H1 (cell line): ENCODE data around the gene RAD51B. TPM values are rescaled to one million over a fixed set of nuclear protein-coding genes. Genes with fewer than 3 reads are reported as not detected.

Source experiments
- CTCF ChIA-PET: fragments of 300-600 bp; sonication (Branson Sonifier 250); formaldehyde crosslinking; loops from one replicate; lab custom pipeline; 2021; ENCODE audit not compliant: partially characterized antibody; lab: Charles Lee
- POLR2A ChIA-PET: fragments of 300-600 bp; sonication (Branson Sonifier 250); formaldehyde crosslinking; loops from one replicate; lab custom pipeline; 2021; ENCODE audit warnings: inconsistent platforms; ENCODE audit not compliant: partially characterized antibody; lab: Charles Lee
- DNase-seq, 2 experiments: peaks; one replicate each; pipeline versions ENCODE4 v3.0.0 to v3.0.0-alpha.2; 2010 to 2022; ENCODE audit warnings: low spot score in 2 of 2, low read depth in 1 of 2, mixed read lengths in 1 of 2
- FAIRE-seq: peaks from 2 replicates; lab custom pipeline; 2011; peaks lifted over from hg19 to GRCh38; lab: Jason Lieb, UNC
- H2AFZ ChIP-seq: 2 replicates; pipeline ENCODE4 v1.8.1; 2012; ENCODE audit warnings: low read length, inconsistent platforms
- H2AK5ac ChIP-seq: 2 replicates; pipeline ENCODE4 v1.6.1; 2013; ENCODE audit warnings: low read depth, low read length
- H2BK120ac ChIP-seq: replicated peaks from 2 replicates; pipeline ENCODE3; 2013; ENCODE audit warnings: low read depth, low read length, inconsistent platforms
- H2BK12ac ChIP-seq: 2 replicates; pipeline ENCODE4 v1.6.1; 2013; ENCODE audit warnings: low read depth, low read length
- H2BK15ac ChIP-seq: 2 replicates; pipeline ENCODE4 v1.6.1; 2013; ENCODE audit warnings: low read length
- H2BK20ac ChIP-seq: 2 replicates; pipeline ENCODE4 v1.6.1; 2013; ENCODE audit warnings: low read length
- H2BK5ac ChIP-seq: 2 replicates; pipeline ENCODE4 v1.6.1; 2013; ENCODE audit warnings: low read depth, low read length
- H3K14ac ChIP-seq: 2 replicates; pipeline ENCODE4 v1.6.1; 2013; ENCODE audit warnings: inconsistent platforms; ENCODE audit not compliant: insufficient read length
- H3K18ac ChIP-seq: 2 replicates; pipeline ENCODE4 v1.6.1; 2013; ENCODE audit warnings: low read length; ENCODE audit errors: extremely low read depth
- H3K23ac ChIP-seq: 2 replicates; pipeline ENCODE4 v1.6.1; 2013; ENCODE audit warnings: inconsistent platforms; ENCODE audit not compliant: insufficient read length
- H3K23me2 ChIP-seq: 2 replicates; pipeline ENCODE4 v1.6.1; 2013; ENCODE audit warnings: low read depth, low read length
- H3K27ac ChIP-seq: 2 replicates; pipeline ENCODE4 v1.6.1; 2011; ENCODE audit warnings: low read depth, low read length, inconsistent platforms
- H3K27me3 ChIP-seq, 4 experiments: replicated peaks in 1 of 4; 1 replicate in 1 of 4; 2 replicates in 3 of 4; pipeline versions ENCODE4 v1.6.1 to v1.8.1; 2011 to 2013; ENCODE audit warnings: low read length in 3 of 4, mild to moderate bottlenecking in 3 of 4, inconsistent platforms in 2 of 4, mixed read lengths in 2 of 4, moderate library complexity in 1 of 4; ENCODE audit not compliant: control insufficient read depth in 3 of 4, insufficient read depth in 3 of 4; ENCODE audit errors: extremely low read depth in 1 of 4
- H3K36me3 ChIP-seq, 4 experiments: 2 replicates each; pipeline versions ENCODE4 v1.6.1 to v1.8.1; 2011 to 2013; ENCODE audit warnings: mild to moderate bottlenecking in 4 of 4, low read length in 3 of 4, moderate library complexity in 2 of 4, control low read depth in 1 of 4, inconsistent platforms in 1 of 4; ENCODE audit not compliant: insufficient read depth in 4 of 4, control insufficient read depth in 2 of 4
- H3K4ac ChIP-seq: replicated peaks from 2 replicates; pipeline ENCODE3; 2013; ENCODE audit warnings: low read length, low read depth, mixed read lengths, inconsistent platforms; ENCODE audit not compliant: insufficient read length
- H3K4me1 ChIP-seq, 4 experiments: replicated peaks in 1 of 4; 1 replicate in 1 of 4; 2 replicates in 3 of 4; pipeline versions ENCODE4 v1.6.1 to v1.8.1; 2011 to 2013; ENCODE audit warnings: low read length in 3 of 4, inconsistent platforms in 2 of 4, mixed read lengths in 1 of 4; ENCODE audit not compliant: insufficient read depth in 4 of 4, control insufficient read depth in 3 of 4
- H3K4me2 ChIP-seq, 2 experiments: 2 replicates each; pipeline versions ENCODE4 v1.6.1 to v1.8.1; 2011 to 2013; ENCODE audit warnings: low read depth in 2 of 2, low read length in 2 of 2, control low read depth in 1 of 2, inconsistent platforms in 1 of 2, mild to moderate bottlenecking in 1 of 2; ENCODE audit not compliant: insufficient read depth in 1 of 2
- H3K4me3 ChIP-seq, 4 experiments: fragments of 200-600, 300-600 bp in 1 of 4; sonication (generic), shearing (Covaris generic), sonication (Bioruptor Twin) in 1 of 4; 2 replicates each; pipeline versions ENCODE4 v1.5.1 to v1.8.1; 2011 to 2016; ENCODE audit warnings: low read length in 4 of 4, low read depth in 3 of 4, control low read depth in 2 of 4, inconsistent platforms in 2 of 4, mild to moderate bottlenecking in 2 of 4, mixed read lengths in 1 of 4, moderate library complexity in 1 of 4; ENCODE audit not compliant: insufficient read depth in 2 of 4; ENCODE audit errors: extremely low read depth in 1 of 4
- H3K56ac ChIP-seq: replicated peaks from 2 replicates; pipeline ENCODE3; 2013; ENCODE audit warnings: low read depth, mild to moderate bottlenecking, mixed read lengths, low read length, inconsistent platforms; ENCODE audit not compliant: insufficient read length
- H3K79me1 ChIP-seq: 2 replicates; pipeline ENCODE4 v1.6.1; 2013; ENCODE audit warnings: low read depth, low read length, control low read depth
- H3K79me2 ChIP-seq, 2 experiments: 2 replicates each; pipeline versions ENCODE4 v1.6.1 to v1.8.1; 2012 to 2013; ENCODE audit warnings: low read length in 2 of 2, mild to moderate bottlenecking in 2 of 2, inconsistent platforms in 1 of 2; ENCODE audit not compliant: insufficient read depth in 2 of 2, control insufficient read depth in 1 of 2
- H3K9ac ChIP-seq, 4 experiments: replicated peaks in 1 of 4; 1 replicate in 1 of 4; 2 replicates in 3 of 4; pipeline versions ENCODE4 v1.6.1 to v1.8.1; 2011 to 2013; ENCODE audit warnings: low read depth in 3 of 4, low read length in 3 of 4, control low read depth in 2 of 4, mild to moderate bottlenecking in 2 of 4, moderate library complexity in 2 of 4, inconsistent platforms in 1 of 4; ENCODE audit errors: extremely low read depth in 1 of 4
- H3K9me3 ChIP-seq, 2 experiments: 2 replicates each; pipeline versions ENCODE4 v1.6.1 to v1.8.1; 2012 to 2013; ENCODE audit warnings: mild to moderate bottlenecking in 2 of 2, moderate library complexity in 2 of 2, control low read depth in 1 of 2, inconsistent platforms in 1 of 2, low read depth in 1 of 2, low read length in 1 of 2, mixed read lengths in 1 of 2; ENCODE audit not compliant: insufficient read depth in 2 of 2
- H4K20me1 ChIP-seq, 2 experiments: replicated peaks in 1 of 2; 2 replicates each; pipeline versions ENCODE3 to v1.8.1; 2011 to 2013; ENCODE audit warnings: inconsistent platforms in 2 of 2, low read length in 2 of 2, mild to moderate bottlenecking in 1 of 2; ENCODE audit not compliant: insufficient read depth in 2 of 2, control insufficient read depth in 1 of 2
- H4K5ac ChIP-seq: 2 replicates; pipeline ENCODE4 v1.6.1; 2013; ENCODE audit warnings: low read length, low read depth, mixed read lengths, inconsistent platforms; ENCODE audit not compliant: insufficient read length
- H4K8ac ChIP-seq: 2 replicates; pipeline ENCODE4 v1.8.0; 2013; ENCODE audit warnings: mild to moderate bottlenecking, moderate library complexity, low read length, inconsistent platforms; ENCODE audit not compliant: insufficient read depth; ENCODE audit errors: extremely low read depth
- H4K91ac ChIP-seq: replicated peaks from 2 replicates; pipeline ENCODE3; 2013; ENCODE audit warnings: low read length, mixed read lengths, inconsistent platforms; ENCODE audit not compliant: insufficient read length
- BRCA1 ChIP-seq: IDR thresholded peaks from 2 replicates; pipeline ENCODE4 v1.6.1; 2012; ENCODE audit warnings: low read depth, low read length, improper control_type of control experiment
- CHD1 ChIP-seq: IDR thresholded peaks from 2 replicates; pipeline ENCODE4 v1.6.1; 2012; ENCODE audit warnings: low read depth, low read length, improper control_type of control experiment
- NRF1 ChIP-seq: IDR thresholded peaks from 2 replicates; pipeline ENCODE4 v1.6.1; 2011; ENCODE audit warnings: mild to moderate bottlenecking, low read depth, low read length, improper control_type of control experiment
- POLR2AphosphoS5 ChIP-seq: IDR thresholded peaks from 2 replicates; pipeline ENCODE4 v1.6.1; 2011; ENCODE audit warnings: low read depth, low read length
- RNF2 ChIP-seq: fragments of 200-900, 300-1000 bp; sonication (generic); IDR thresholded peaks from 2 replicates; pipeline ENCODE4 v1.7.1; 2016; ENCODE audit warnings: borderline replicate concordance, low read depth, mild to moderate bottlenecking, antibody characterized with exemption, low read length; ENCODE audit not compliant: poor library complexity, severe bottlenecking; ENCODE audit errors: missing control alignments
- SIN3A ChIP-seq, 2 experiments: IDR thresholded peaks in 1 of 2; conservative IDR thresholded peaks in 1 of 2; 2 replicates each; pipeline ENCODE4 v1.6.1; 2011 to 2012; ENCODE audit warnings: low read length in 2 of 2, improper control_type of control experiment in 1 of 2, low read depth in 1 of 2, mild to moderate bottlenecking in 1 of 2
- SUZ12 ChIP-seq: fragments of 200-600 bp; sonication (generic); IDR thresholded peaks from 2 replicates; pipeline ENCODE4 v1.6.1; 2012; ENCODE audit warnings: mild to moderate bottlenecking, inconsistent platforms, low read length, moderate library complexity, mixed read lengths
- WGBS, 2 experiments: shearing (Covaris generic) in 1 of 2; methylation state at CpG; one replicate each; pipeline versions ENCODE4 v1.1.6 to v1.1.7; 2013 to 2015; ENCODE audit warnings: low lambda C conversion rate in 2 of 2, mixed read lengths in 2 of 2, inconsistent platforms in 1 of 2, low coverage in 1 of 2, missing lambda C conversion rate in 1 of 2; ENCODE audit not compliant: insufficient replicate concordance in 2 of 2, insufficient coverage in 1 of 2, insufficient read length in 1 of 2; ENCODE audit errors: extremely low coverage in 1 of 2, missing lambda C conversion rate in 1 of 2; 5-methylcytosine and 5-hydroxymethylcytosine counted together
- polyA plus RNA-seq, 7 experiments: library from polyadenylated mRNA; depleted of rRNA in 3 of 7; stranded (reverse) in 5 of 7; unstranded in 2 of 7; fragments of >200 nt in 5 of 7; fragments of 200-250 nt in 2 of 7; gene quantifications; 1 replicate in 5 of 7; 2 replicates in 1 of 7; 4 replicates in 1 of 7; pipeline versions ENCODE4 v1.2.1 to v1.2.3, GENCODE V29; 2011 to 2013; ENCODE audit warnings: missing spikeins in 2 of 7, mixed read lengths in 2 of 7
- total RNA-seq: library from RNA; stranded (reverse); fragmentation: NEBNext Ultra II Directional; extraction: Animal tissue kit (Norgen Biotek cat#: 25700); gene quantifications from 2 replicates; pipeline ENCODE4 v1.2.1, GENCODE V29; 2021
- TF ChIP-seq, protein P1 (sequence below): IDR thresholded peaks from 2 replicates; pipeline ENCODE4 v1.6.1; 2012; ENCODE audit warnings: inconsistent platforms
- TF ChIP-seq, protein P2 (sequence below): IDR thresholded peaks from 2 replicates; pipeline ENCODE4 v1.6.1; 2011; ENCODE audit warnings: low read length, improper control_type of control experiment

RAD51B gene
- total and polyA plus RNA-seq, 2 of the 8 experiments (the other 6 are each of a cell fraction or from before 2014, with no cell fraction given), result 3.9 to 14.9 TPM

- Histone ChIP-seq H3K4me1 (peaks cover 0 to 6% (median 3%) of the 10 kb centered on the region in 4 experiments; a peak in 4 of 7 replicates), H3K36me3 (no peaks in the 10 kb centered on the region), H3K18ac (no peak overlapping the region), H3K27me3 (no peaks in the 10 kb centered on the region), H2BK12ac (no peak overlapping the region), H3K4me3 (no peak overlapping the region), H3K56ac (no peak overlapping the region), H3K79me1 (no peaks in the 10 kb centered on the region), H2AFZ (no peak overlapping the region), H2AK5ac (no peak overlapping the region), H2BK20ac (no peak overlapping the region), H3K79me2 (no peaks in the 10 kb centered on the region), H3K14ac (no peak overlapping the region), H3K23me2 (no peaks in the 10 kb centered on the region), H3K9ac (no peak overlapping the region), H4K5ac (no peak overlapping the region), H2BK15ac (no peak overlapping the region), H2BK5ac (no peak overlapping the region), H3K4ac (no peak overlapping the region), H4K8ac (no peak overlapping the region), H2BK120ac (no peak overlapping the region), H3K23ac (no peak overlapping the region), H3K4me2 (no peak overlapping the region), H4K91ac (no peak overlapping the region), H4K20me1 (no peaks in the 10 kb centered on the region), H3K27ac (no peak overlapping the region), H3K9me3 (no peaks in the 10 kb centered on the region)
- ChIA-PET POLR2A (interaction anchor here (1.4 kb wide), 1 partner anchor 10 kb away, joined by 3 read pairs; no protein-coding TSS in a partner anchor), CTCF (interaction anchor here (1.6 kb wide), 1 partner anchor 22 kb away, joined by 3 read pairs; no protein-coding TSS in a partner anchor)
- WGBS, 2 experiments, result 93% methylated on average over 22 of the region's 22 CpGs; no CpG with 5 or more reads in 1 of the 2 experiments
- DNase-seq (no peak), FAIRE-seq (no peak)
- TF ChIP-seq CHD1 (no peak), NRF1 (no peak), SUZ12 (no peak), SIN3A (conservative IDR thresholded peaks at IDR 0.05 in 1 of 2, IDR thresholded peaks at IDR 0.05 in 1 of 2; ENCODE audit: low read depth in 1 of 2, low read length in 2 of 2) (no peak), POLR2AphosphoS5 (no peak), RNF2 (no peak), BRCA1 (no peak)
- TF ChIP-seq, protein P1, sequence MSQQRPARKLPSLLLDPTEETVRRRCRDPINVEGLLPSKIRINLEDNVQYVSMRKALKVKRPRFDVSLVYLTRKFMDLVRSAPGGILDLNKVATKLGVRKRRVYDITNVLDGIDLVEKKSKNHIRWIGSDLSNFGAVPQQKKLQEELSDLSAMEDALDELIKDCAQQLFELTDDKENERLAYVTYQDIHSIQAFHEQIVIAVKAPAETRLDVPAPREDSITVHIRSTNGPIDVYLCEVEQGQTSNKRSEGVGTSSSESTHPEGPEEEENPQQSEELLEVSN, result no peak
- TF ChIP-seq, protein P2, sequence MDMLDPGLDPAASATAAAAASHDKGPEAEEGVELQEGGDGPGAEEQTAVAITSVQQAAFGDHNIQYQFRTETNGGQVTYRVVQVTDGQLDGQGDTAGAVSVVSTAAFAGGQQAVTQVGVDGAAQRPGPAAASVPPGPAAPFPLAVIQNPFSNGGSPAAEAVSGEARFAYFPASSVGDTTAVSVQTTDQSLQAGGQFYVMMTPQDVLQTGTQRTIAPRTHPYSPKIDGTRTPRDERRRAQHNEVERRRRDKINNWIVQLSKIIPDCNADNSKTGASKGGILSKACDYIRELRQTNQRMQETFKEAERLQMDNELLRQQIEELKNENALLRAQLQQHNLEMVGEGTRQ, result no peak
Measured at GRCh38 chr14:68598621-68599447, 779.3 kb downstream of the RAD51B start.
